Left lung (tissue), 10 donors: ENCODE measurements around the gene ANKS3. TPM values are rescaled to one million over a fixed set of nuclear protein-coding genes. Genes with fewer than 3 reads are reported as not detected.
"Not testable (repeated sequence)": the region's sequence is repeated elsewhere in the genome, so short reads cannot be mapped to it uniquely, and the experiment has no call there.

ENCODE experiments used
- ATAC-seq: fragments of 200-7000 bp; cut with Tn5 transposase; one replicate; pipeline ENCODE4 v1.9.1; 2020; ENCODE audit warnings: moderate library complexity
- DNase-seq, 4 donors: peaks; one replicate each; pipeline ENCODE4 v3.0.0-alpha.2; 2013 to 2020
- H3K27ac ChIP-seq, 2 donors: fragments of 200-600 bp; sonication (generic) in 1 of 2; one replicate each; pipeline versions ENCODE4 v1.5.0 to v1.8.0; 2020 to 2021
- H3K27me3 ChIP-seq, 2 donors: fragments of 200-600 bp; sonication (generic) in 1 of 2; one replicate each; pipeline versions ENCODE4 v1.5.0 to v1.8.0; 2020 to 2021
- H3K36me3 ChIP-seq, 2 donors: fragments of 200-600 bp; sonication (generic) in 1 of 2; one replicate each; pipeline versions ENCODE4 v1.5.0 to v1.8.0; 2020 to 2021
- H3K4me1 ChIP-seq, 2 donors: fragments of 200-600 bp; one replicate each; pipeline ENCODE4 v1.8.0; 2021
- H3K4me3 ChIP-seq, 2 donors: fragments of 200-600 bp; sonication (generic) in 1 of 2; one replicate each; pipeline versions ENCODE4 v1.5.0 to v1.8.0; 2020 to 2021; ENCODE audit warnings: mild to moderate bottlenecking in 1 of 2
- H3K9me3 ChIP-seq, 2 donors: fragments of 200-600 bp; sonication (generic) in 1 of 2; one replicate each; pipeline versions ENCODE4 v1.5.0 to v1.8.0; 2020 to 2021
- intact Hi-C, 2 donors: fragments of 100-400 bp; cut with DNase I; formaldehyde crosslinking; loops; one replicate each; pipeline versions ENCODE4 v1.11.2 to v1.14.2; 2022
- polyA plus RNA-seq, 6 donors: library from polyadenylated mRNA; unstranded; fragments of 120-200 nt; gene quantifications; one replicate each; pipeline ENCODE4 v1.2.1, GENCODE V29; 2013; ENCODE audit not compliant: insufficient read length in 6 of 6
- total RNA-seq, 2 donors: library from RNA; stranded (reverse); fragmentation: NEBNext Ultra II Directional; extraction: Animal tissue kit (Norgen Biotek cat#: 25700); gene quantifications; one replicate each; pipeline ENCODE4 v1.2.1, GENCODE V29; 2021
- TF ChIP-seq, protein P1 (sequence below), 2 donors: fragments of 200-600 bp; sonication (generic) in 1 of 2; IDR thresholded peaks; one replicate each; pipeline versions ENCODE4 v1.5.0 to v1.8.0; 2021; ENCODE audit warnings: antibody characterized with exemption in 2 of 2
- donor health status: DM: no; HTN: yes; CAD: no.
- donor health status: DM: no; HTN: no; CAD: no.

Gene ANKS3
- total and polyA plus RNA-seq, 8 donors = 16.1 to 32.8 (median 26.7) TPM

DNA sequence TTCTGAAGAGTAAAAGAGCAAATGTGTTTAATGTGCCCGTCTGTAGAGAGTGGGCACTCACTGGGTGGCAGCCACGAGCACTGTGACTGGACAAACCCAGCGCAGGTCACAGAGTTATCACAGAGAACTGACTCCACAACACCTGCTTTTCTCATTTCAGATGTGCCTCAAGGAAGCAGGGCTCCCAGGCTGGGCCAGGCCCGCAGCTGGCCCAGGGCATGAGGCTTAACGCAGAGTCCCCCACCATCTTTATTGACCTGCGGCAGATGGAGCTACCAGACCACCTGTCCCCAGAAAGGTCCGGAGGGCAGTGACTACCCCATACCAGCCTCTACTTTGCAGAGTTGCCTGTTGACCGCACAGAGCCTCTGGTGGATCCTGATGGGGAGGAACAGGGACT, 12.1 kb upstream of the ANKS3 start:
- Histone ChIP-seq H3K27ac (no peak overlapping the region), H3K36me3 (peaks cover 0 to 24% of the 10 kb centered on the region in 2 donors), H3K4me1 (no peaks in the 10 kb centered on the region), H3K9me3 (no peaks in the 10 kb centered on the region), H3K4me3 (no peak overlapping the region), H3K27me3 (no peaks in the 10 kb centered on the region)
- ATAC-seq = no peak
- TF ChIP-seq, protein P1, sequence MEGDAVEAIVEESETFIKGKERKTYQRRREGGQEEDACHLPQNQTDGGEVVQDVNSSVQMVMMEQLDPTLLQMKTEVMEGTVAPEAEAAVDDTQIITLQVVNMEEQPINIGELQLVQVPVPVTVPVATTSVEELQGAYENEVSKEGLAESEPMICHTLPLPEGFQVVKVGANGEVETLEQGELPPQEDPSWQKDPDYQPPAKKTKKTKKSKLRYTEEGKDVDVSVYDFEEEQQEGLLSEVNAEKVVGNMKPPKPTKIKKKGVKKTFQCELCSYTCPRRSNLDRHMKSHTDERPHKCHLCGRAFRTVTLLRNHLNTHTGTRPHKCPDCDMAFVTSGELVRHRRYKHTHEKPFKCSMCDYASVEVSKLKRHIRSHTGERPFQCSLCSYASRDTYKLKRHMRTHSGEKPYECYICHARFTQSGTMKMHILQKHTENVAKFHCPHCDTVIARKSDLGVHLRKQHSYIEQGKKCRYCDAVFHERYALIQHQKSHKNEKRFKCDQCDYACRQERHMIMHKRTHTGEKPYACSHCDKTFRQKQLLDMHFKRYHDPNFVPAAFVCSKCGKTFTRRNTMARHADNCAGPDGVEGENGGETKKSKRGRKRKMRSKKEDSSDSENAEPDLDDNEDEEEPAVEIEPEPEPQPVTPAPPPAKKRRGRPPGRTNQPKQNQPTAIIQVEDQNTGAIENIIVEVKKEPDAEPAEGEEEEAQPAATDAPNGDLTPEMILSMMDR (IDR thresholded peaks at IDR 0.05) = no peak
- peak in 1 of 4 donors; percentile 25 for DNase-seq
- intact Hi-C loops = no loop called here

DNA sequence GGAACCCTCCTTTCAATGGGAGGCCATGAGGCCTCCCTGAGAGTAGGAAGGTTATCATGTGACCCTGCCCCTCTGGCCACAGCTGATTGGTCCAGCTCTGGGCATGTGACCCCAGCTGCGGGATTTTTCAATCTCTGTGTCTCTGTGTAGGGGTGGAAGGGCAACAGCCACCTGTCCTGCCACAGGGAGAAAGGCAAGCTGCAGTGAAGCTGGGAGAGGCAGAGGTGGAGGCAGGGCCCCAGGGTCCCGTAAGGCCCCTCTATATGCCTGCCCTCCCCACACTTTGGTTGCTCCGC, 11.2 kb upstream of the ANKS3 start:
- DNase-seq (peak in 1 of 4 donors; percentile 30), ATAC-seq (no peak)
- no peaks in the 10 kb centered on the region for H3K9me3 ChIP-seq
- H3K27me3 ChIP-seq = no peaks in the 10 kb centered on the region
- peaks cover 0 to 14% of the 10 kb centered on the region in 2 donors for H3K36me3 ChIP-seq
- intact Hi-C loops = no loop called here
- no peak overlapping the region for H3K27ac ChIP-seq
- no peak overlapping the region for H3K4me3 ChIP-seq
- H3K4me1 ChIP-seq = no peaks in the 10 kb centered on the region
- TF ChIP-seq, protein P1 (IDR thresholded peaks at IDR 0.05) = no peak

DNA sequence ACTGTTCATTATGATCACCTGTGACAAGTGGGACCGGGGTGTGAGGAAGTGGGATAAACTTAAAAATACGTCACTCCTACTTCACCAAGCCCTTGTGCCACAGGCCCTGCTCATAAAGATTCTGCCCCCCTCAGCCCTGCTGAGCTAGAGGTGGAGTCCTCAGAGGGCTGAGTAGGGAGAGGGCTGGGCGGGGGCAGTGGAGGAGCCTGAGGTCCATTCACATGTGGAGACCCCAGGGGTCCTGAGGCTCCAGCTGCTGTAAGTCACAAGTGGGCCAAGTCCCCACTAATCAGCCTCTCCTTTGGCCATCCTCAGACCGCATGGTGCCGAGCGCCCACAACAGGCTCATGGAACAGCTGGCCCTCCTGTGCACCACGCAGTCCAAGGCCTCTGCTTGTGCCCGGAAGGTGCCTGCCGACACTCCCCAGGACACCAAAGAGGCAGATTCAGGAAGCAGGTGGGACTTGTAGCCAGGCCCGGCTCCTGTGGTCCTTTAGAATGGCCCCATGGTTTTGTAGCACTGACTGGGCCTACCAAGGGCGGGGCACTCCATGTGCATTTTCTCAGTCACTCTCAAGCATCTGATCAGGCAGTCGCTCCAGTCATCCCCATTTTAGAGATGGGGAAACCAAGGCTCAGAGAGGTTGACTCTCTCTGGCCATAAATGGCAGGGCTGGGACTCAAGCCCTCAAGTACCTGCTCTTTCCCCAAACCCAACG, 10.6 kb upstream of the ANKS3 start:
- H3K36me3 ChIP-seq = peaks cover 0 to 9% of the 10 kb centered on the region in 2 donors
- intact Hi-C loops = no loop called here
- H3K9me3 ChIP-seq = no peaks in the 10 kb centered on the region
- no peaks in the 10 kb centered on the region for H3K27me3 ChIP-seq
- no peak overlapping the region for H3K27ac ChIP-seq
- ATAC-seq (no peak), DNase-seq (peak in 1 of 4 donors; percentile 55)
- TF ChIP-seq, protein P1 (IDR thresholded peaks at IDR 0.05) = no peak
- H3K4me3 ChIP-seq = no peak overlapping the region
- H3K4me1 ChIP-seq = no peaks in the 10 kb centered on the region

DNA sequence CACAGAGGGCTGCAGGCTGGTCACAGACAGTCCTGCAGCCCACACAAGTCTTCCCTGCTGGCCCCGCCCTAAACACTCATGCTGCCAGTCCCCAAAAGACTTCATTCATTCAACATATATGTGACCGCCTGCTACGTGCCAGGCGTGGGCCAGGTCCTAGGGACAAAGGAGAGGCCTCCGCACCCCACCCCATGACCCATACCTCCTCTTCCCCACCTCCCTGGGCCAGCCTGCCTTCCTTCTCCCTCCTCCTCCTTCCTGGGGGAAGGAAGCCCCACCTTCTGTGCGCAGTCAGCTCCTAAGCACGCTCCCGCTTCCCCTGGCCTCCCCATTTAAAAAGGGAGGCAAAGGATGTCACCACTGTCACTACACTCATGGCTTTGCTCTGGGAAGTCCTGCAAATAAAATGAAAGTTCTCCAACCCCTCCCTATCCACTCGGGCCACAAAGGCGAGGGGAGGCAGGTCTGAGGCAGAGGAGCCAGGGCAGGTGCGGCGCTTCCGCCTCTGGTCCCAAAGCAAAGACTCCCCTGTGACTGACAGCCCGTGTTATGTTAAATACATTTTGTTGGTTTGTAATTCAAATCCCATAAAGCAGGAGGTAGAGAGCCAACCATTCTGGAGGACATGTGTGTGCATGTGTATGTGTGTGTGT, 9.3 kb upstream of the ANKS3 start:
- TF ChIP-seq, protein P1 (IDR thresholded peaks at IDR 0.05) = no peak
- Histone ChIP-seq H3K27me3 (no peaks in the 10 kb centered on the region), H3K4me3 (no peak overlapping the region), H3K9me3 (no peaks in the 10 kb centered on the region), H3K27ac (no peak overlapping the region), H3K36me3 (no peaks in the 10 kb centered on the region), H3K4me1 (no peaks in the 10 kb centered on the region)
- ATAC-seq (peak; percentile 47), DNase-seq (peak in 1 of 4 donors; percentile 57)
- intact Hi-C loops = no loop called here

DNA sequence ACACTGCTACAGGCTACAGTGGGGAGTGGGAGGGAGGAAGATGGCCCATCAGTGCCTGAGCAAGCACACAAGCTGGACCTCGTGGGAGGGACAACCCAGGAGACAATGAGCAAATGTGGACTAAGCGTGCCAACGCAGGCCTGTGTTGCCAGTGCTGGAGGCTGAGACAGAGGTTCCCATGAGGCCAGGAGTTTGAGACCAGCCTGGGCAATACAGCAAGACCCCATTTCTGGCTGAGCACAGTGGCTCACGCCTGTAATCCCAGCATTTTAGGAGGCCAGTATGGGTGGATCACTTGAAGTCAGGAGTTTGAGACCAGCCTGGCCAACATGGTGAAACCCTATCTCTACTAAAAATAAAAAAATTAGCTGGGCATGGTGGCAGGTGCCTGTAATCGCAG, 4.3 kb upstream of the ANKS3 start:
- ATAC-seq, H3K27ac ChIP-seq, H3K9me3 ChIP-seq, intact Hi-C loops, H3K36me3 ChIP-seq, H3K27me3 ChIP-seq, H3K4me3 ChIP-seq: not testable (repeated sequence)
- peak in 1 of 4 donors; percentile 35 for DNase-seq
- peaks cover 6 to 13% of the 10 kb centered on the region in 2 donors for H3K4me1 ChIP-seq
